PC-9 (cell line): ENCODE measurements around the gene ERMP1.

Source experiments
- EZH2 ChIP-seq: fragments of 200-600 bp; sonication (generic); IDR thresholded peaks from 2 replicates; pipeline ENCODE4 v1.8.0; 2017; ENCODE audit warnings: antibody characterized with exemption, low read depth
- TF ChIP-seq, protein P1 (sequence below): fragments of 200-600 bp; sonication (generic); conservative IDR thresholded peaks from 2 replicates; pipeline ENCODE4 v1.6.1; 2017; ENCODE audit warnings: mixed run types, antibody characterized with exemption, mild to moderate bottlenecking, moderate library complexity

GRCh38 chr9:5869315-5870019 lies 36.5 kb upstream of the ERMP1 start:
- no peak for TF ChIP-seq EZH2
- TF ChIP-seq, protein P1, sequence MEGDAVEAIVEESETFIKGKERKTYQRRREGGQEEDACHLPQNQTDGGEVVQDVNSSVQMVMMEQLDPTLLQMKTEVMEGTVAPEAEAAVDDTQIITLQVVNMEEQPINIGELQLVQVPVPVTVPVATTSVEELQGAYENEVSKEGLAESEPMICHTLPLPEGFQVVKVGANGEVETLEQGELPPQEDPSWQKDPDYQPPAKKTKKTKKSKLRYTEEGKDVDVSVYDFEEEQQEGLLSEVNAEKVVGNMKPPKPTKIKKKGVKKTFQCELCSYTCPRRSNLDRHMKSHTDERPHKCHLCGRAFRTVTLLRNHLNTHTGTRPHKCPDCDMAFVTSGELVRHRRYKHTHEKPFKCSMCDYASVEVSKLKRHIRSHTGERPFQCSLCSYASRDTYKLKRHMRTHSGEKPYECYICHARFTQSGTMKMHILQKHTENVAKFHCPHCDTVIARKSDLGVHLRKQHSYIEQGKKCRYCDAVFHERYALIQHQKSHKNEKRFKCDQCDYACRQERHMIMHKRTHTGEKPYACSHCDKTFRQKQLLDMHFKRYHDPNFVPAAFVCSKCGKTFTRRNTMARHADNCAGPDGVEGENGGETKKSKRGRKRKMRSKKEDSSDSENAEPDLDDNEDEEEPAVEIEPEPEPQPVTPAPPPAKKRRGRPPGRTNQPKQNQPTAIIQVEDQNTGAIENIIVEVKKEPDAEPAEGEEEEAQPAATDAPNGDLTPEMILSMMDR: peak; percentile 41
